K562 (cell line): Measurements from ENCODE around the gene ZNF593OS. TPM values are rescaled to one million over a fixed set of nuclear protein-coding genes. Genes with fewer than 3 reads are reported as not detected.

ENCODE experiments used
- CBX1 ChIP-seq: sonication (generic); IDR thresholded peaks from 2 replicates; pipeline ENCODE4 v1.6.1; 2016; ENCODE audit warnings: antibody characterized with exemption, low read depth, mild to moderate bottlenecking
- CC2D1A ChIP-seq: fragments of 450-650 bp; IDR thresholded peaks from 2 replicates; pipeline ENCODE4 v1.6.1; 2017; ENCODE audit warnings: mild to moderate bottlenecking
- NR2F6 ChIP-seq: fragments of 450-650 bp; formaldehyde crosslinking; IDR thresholded peaks from 2 replicates; pipeline ENCODE4 v1.4.0; 2020; ENCODE audit warnings: mild to moderate bottlenecking
- RBBP5 ChIP-seq: fragments of 200-600 bp; sonication (generic); IDR thresholded peaks from 2 replicates; pipeline ENCODE4 v1.6.1; 2012; ENCODE audit warnings: borderline replicate concordance, mild to moderate bottlenecking, low read length, control low read depth, inconsistent platforms; ENCODE audit not compliant: insufficient read depth, poor library complexity, severe bottlenecking
- SIN3A ChIP-seq, 2 experiments: fragments of 150-350 bp in 1 of 2; IDR thresholded peaks; 2 replicates each; pipeline ENCODE4 v1.6.1; 2011 to 2016; ENCODE audit warnings: borderline replicate concordance in 2 of 2, low read depth in 2 of 2, low read length in 2 of 2, mild to moderate bottlenecking in 2 of 2, moderate library complexity in 2 of 2; ENCODE audit not compliant: control insufficient read depth in 1 of 2
- ZNF707 ChIP-seq: fragments of 250-450 bp; sonication (Bioruptor Pico); conservative IDR thresholded peaks from 2 replicates; pipeline ENCODE4 v1.8.0; 2022; ENCODE audit warnings: inconsistent platforms, mild to moderate bottlenecking, moderate library complexity
- polyA plus RNA-seq, 8 experiments: library from polyadenylated mRNA; depleted of rRNA in 4 of 8; stranded (reverse) in 5 of 8; unstranded in 3 of 8; fragments of >200 nt; fragmentation: Nextera tagmentation in 2 of 8; fragmentation: Illumina TruSeq in 1 of 8; extraction: Ambion mirVana in 2 of 8; extraction: Trizol in 1 of 8; gene quantifications; 2 replicates each; pipeline versions ENCODE4 v1.2.1 to v1.2.3, GENCODE V29; 2011 to 2014; ENCODE audit warnings: inconsistent platforms in 1 of 8, missing spikeins in 1 of 8
- total RNA-seq, 7 experiments: library from RNA; depleted of rRNA in 6 of 7; stranded (reverse); fragments of >200 nt in 6 of 7; fragmentation: Illumina TruSeq in 2 of 7; extraction: Trizol in 2 of 7; gene quantifications; 2 replicates each; pipeline versions ENCODE4 v1.2.1 to v1.2.3, GENCODE V29; 2011 to 2021; ENCODE audit warnings: low replicate concordance in 1 of 7
- TF ChIP-seq, protein P1 (sequence below): fragments of 250-450 bp; sonication (Bioruptor Pico); IDR thresholded peaks from 2 replicates; pipeline ENCODE4 v1.8.0; 2021; ENCODE audit warnings: borderline replicate concordance, mild to moderate bottlenecking, moderate library complexity; ENCODE audit not compliant: poor library complexity, severe bottlenecking
- TF ChIP-seq, protein P2 (sequence below): fragments of 250-450 bp; sonication (Bioruptor Pico); IDR thresholded peaks from 2 replicates; pipeline ENCODE4 v1.6.1; 2021; ENCODE audit warnings: mild to moderate bottlenecking
- TF ChIP-seq, protein P3 (sequence below): fragments of 450-650 bp; formaldehyde crosslinking; IDR thresholded peaks from 2 replicates; pipeline ENCODE4 v1.4.0; 2020; ENCODE audit warnings: mild to moderate bottlenecking, mixed read lengths
- TF ChIP-seq, protein P4 (sequence below), 2 experiments: fragments of 450-650 bp; IDR thresholded peaks; 2 replicates each; pipeline ENCODE4 v1.6.1; 2016; ENCODE audit warnings: mild to moderate bottlenecking in 2 of 2, borderline replicate concordance in 1 of 2, low read depth in 1 of 2, moderate library complexity in 1 of 2
- TF ChIP-seq, protein P5 (sequence below): fragments of 450-650 bp; IDR thresholded peaks from 2 replicates; pipeline ENCODE4 v1.6.1; 2016; ENCODE audit warnings: borderline replicate concordance

Gene ZNF593OS
- total and polyA plus RNA-seq, 9 of the 15 experiments (the other 6 are each of a cell fraction or from before 2014, with no cell fraction given), result 0.24 to 0.27 TPM; not detected in 7

DNA sequence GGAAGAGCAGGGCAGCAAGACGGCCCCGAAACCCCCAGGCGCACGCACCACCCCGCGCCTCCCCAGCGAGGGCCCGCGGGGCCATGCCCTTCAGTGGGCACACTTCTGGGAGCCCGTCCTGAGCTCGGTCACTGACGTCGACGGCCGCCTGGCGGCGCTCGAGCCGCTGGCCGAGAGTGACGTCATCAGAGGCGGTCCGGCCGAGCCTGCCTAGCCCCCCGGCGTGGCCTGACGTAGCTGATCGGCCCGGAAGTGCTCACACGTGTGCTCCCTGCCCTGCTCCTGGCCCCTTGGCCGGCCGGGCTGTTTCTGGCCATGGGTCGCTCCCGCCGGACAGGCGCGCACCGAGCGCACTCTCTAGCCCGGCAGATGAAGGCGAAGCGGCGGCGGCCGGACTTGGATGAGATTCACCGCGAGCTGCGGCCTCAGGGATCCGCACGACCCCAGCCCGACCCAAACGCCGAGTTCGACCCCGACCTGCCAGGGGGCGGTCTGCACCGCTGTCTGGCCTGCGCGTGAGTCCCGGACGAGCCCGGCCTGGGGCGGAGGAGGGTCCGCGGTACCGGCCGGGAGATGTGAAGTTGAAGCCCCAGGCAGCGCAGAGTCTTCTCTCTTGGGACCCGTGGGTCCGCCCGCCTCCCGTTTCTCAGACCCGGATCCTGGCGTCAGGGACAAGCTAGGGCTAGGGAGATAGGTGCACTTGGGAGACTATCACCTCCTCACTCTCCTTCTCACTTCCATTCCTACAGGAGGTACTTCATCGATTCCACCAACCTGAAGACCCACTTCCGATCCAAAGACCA lies 1.8 kb downstream of the ZNF593OS start, which contains the start of gene ZNF593 (continued):
- TF ChIP-seq, protein P1, sequence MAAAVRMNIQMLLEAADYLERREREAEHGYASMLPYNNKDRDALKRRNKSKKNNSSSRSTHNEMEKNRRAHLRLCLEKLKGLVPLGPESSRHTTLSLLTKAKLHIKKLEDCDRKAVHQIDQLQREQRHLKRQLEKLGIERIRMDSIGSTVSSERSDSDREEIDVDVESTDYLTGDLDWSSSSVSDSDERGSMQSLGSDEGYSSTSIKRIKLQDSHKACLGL (CRISPR knock-in tag), result peak; percentile 97
- TF ChIP-seq ZNF707, result no peak
- TF ChIP-seq CBX1, result peak; percentile 84; the same call in 1 of the 2 replicates
- TF ChIP-seq, protein P2, sequence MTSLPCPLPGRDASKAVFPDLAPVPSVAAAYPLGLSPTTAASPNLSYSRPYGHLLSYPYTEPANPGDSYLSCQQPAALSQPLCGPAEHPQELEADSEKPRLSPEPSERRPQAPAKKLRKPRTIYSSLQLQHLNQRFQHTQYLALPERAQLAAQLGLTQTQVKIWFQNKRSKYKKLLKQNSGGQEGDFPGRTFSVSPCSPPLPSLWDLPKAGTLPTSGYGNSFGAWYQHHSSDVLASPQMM (CRISPR knock-in tag), result no peak
- peak; percentile 91 for TF ChIP-seq RBBP5
- TF ChIP-seq, protein P3, sequence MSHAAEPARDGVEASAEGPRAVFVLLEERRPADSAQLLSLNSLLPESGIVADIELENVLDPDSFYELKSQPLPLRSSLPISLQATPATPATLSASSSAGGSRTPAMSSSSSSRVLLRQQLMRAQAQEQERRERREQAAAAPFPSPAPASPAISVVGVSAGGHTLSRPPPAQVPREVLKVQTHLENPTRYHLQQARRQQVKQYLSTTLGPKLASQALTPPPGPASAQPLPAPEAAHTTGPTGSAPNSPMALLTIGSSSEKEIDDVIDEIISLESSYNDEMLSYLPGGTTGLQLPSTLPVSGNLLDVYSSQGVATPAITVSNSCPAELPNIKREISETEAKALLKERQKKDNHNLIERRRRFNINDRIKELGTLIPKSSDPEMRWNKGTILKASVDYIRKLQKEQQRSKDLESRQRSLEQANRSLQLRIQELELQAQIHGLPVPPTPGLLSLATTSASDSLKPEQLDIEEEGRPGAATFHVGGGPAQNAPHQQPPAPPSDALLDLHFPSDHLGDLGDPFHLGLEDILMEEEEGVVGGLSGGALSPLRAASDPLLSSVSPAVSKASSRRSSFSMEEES, result no peak
- peak; percentile 98 to 99 for TF ChIP-seq SIN3A (IDR thresholded peaks at IDR 0.05; ENCODE audit: borderline replicate concordance in 2 of 2, control insufficient read depth in 1 of 2, low read depth in 2 of 2, low read length in 2 of 2)
- TF ChIP-seq, protein P4, sequence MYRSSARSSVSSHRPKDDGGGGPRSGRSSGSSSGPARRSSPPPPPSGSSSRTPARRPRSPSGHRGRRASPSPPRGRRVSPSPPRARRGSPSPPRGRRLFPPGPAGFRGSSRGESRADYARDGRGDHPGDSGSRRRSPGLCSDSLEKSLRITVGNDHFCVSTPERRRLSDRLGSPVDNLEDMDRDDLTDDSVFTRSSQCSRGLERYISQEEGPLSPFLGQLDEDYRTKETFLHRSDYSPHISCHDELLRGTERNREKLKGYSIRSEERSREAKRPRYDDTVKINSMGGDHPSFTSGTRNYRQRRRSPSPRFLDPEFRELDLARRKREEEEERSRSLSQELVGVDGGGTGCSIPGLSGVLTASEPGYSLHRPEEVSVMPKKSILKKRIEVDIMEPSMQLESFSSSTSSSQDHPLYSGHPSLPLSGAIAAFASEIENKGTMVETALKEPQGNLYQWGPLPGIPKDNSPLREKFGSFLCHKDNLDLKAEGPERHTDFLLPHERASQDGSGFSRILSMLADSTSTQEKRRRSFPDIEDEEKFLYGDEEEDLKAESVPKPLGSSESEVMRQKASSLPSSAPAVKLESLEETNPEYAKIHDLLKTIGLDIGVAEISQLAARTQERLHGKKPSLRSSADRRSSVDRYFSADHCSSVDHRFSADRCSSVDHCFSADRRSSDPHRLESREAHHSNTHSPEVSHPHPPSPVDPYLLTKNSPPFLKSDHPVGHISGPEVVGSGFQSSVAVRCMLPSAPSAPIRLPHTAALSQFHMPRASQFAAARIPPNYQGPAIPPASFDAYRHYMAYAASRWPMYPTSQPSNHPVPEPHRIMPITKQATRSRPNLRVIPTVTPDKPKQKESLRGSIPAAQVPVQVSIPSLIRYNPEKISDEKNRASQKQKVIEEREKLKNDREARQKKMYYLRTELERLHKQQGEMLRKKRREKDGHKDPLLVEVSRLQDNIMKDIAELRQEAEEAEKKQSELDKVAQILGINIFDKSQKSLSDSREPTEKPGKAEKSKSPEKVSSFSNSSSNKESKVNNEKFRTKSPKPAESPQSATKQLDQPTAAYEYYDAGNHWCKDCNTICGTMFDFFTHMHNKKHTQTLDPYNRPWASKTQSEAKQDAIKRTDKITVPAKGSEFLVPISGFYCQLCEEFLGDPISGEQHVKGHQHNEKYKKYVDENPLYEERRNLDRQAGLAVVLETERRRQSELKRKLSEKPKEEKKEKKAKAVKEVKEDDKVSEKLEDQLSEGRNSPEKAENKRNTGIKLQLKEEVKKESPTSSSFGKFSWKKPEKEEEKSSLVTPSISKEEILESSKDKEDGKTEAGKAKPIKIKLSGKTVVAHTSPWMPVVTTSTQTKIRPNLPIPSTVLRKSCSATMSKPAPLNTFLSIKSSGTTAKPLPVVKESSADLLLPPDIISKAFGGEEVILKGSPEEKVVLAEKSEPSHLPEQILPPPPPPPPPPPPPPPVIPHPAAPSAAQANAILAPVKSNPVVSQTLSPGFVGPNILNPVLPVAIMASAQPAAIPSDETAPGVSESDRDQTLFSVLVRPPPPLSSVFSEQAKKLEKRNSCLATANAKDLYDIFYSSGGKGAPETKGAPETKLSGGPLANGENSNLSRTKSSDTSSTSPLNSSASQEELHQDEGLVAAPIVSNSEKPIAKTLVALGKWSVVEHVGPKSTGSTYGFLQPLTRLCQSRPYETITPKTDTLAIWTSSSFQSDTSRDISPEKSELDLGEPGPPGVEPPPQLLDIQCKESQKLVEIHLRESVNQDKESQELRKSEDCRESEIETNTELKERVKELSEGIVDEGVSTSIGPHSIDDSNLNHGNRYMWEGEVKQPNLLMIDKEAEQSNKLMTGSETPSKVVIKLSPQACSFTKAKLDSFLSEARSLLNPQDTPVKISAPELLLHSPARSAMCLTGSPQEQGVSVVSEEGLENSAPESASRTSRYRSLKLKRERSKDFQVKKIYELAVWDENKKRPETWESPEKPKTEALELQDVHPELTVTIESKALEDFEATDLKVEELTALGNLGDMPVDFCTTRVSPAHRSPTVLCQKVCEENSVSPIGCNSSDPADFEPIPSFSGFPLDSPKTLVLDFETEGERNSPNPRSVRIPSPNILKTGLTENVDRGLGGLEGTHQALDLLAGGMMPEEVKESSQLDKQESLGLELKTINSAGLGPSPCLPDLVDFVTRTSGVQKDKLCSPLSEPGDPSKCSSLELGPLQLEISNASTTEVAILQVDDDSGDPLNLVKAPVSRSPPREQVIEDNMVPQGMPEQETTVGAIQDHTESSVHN (IDR thresholded peaks at IDR 0.05; ENCODE audit: borderline replicate concordance in 1 of 2, low read depth in 1 of 2), result no peak
- TF ChIP-seq, protein P5, sequence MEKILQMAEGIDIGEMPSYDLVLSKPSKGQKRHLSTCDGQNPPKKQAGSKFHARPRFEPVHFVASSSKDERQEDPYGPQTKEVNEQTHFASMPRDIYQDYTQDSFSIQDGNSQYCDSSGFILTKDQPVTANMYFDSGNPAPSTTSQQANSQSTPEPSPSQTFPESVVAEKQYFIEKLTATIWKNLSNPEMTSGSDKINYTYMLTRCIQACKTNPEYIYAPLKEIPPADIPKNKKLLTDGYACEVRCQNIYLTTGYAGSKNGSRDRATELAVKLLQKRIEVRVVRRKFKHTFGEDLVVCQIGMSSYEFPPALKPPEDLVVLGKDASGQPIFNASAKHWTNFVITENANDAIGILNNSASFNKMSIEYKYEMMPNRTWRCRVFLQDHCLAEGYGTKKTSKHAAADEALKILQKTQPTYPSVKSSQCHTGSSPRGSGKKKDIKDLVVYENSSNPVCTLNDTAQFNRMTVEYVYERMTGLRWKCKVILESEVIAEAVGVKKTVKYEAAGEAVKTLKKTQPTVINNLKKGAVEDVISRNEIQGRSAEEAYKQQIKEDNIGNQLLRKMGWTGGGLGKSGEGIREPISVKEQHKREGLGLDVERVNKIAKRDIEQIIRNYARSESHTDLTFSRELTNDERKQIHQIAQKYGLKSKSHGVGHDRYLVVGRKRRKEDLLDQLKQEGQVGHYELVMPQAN, result peak; percentile 100
- TF ChIP-seq CC2D1A, result no peak
- 0 out of 2 replicates have a peak, but pooled peaks have one; percentile 81 for TF ChIP-seq NR2F6 (CRISPR knock-in tag)
